OCI-LY1 (cell line): Measurements from ENCODE around the gene SDK1.

Experiments used
- CTCF ChIP-seq: fragments of 200-600 bp; sonication (generic), shearing (Covaris generic); IDR thresholded peaks from 2 replicates; pipeline ENCODE4 v1.5.1; 2017; ENCODE audit warnings: mild to moderate bottlenecking, antibody characterized with exemption, low read length, moderate library complexity, mixed read lengths
- EZH2 ChIP-seq: fragments of 200-600 bp; sonication (generic), shearing (Covaris generic); IDR thresholded peaks from 2 replicates; pipeline ENCODE4 v1.8.0; 2017; ENCODE audit warnings: borderline replicate concordance, mixed run types, mild to moderate bottlenecking, antibody characterized with exemption, low read length, moderate library complexity, mixed read lengths

- TF ChIP-seq CTCF (no peak), EZH2 (no peak)
Observed at GRCh38 chr7:4255336-4255735, 954.3 kb downstream of the SDK1 start.
